GM12892 (cell line): ENCODE results near the gene PSMD5.

ENCODE experiments used
- POLR2A ChIP-seq: IDR thresholded peaks from 2 replicates; pipeline ENCODE4 v1.6.1; 2011; ENCODE audit warnings: low read depth, low read length, control low read depth
- POLR2AphosphoS5 ChIP-seq: IDR thresholded peaks from 2 replicates; pipeline ENCODE4 v1.6.1; 2011; ENCODE audit warnings: low read depth, low read length, control low read depth
- TAF1 ChIP-seq: IDR thresholded peaks from 2 replicates; pipeline ENCODE4 v1.6.1; 2011; ENCODE audit warnings: low read depth, mild to moderate bottlenecking, control low read depth, low read length, borderline replicate concordance

GRCh38 chr9:120873512-120873911 lies 30.8 kb upstream of the PSMD5 start:
- TF ChIP-seq POLR2A (no peak), POLR2AphosphoS5 (no peak), TAF1 (no peak)
